Cardiac septum (tissue), 1 donor: ENCODE measurements around the gene DIAPH2. TPM values are rescaled to one million over a fixed set of nuclear protein-coding genes. Genes with fewer than 3 reads are reported as not detected.

Experiments
- DNase-seq: peaks from one replicate; pipeline ENCODE4 v3.0.0-alpha.2; 2020; ENCODE audit warnings: low spot score
- intact Hi-C: fragments of 100-400 bp; cut with DNase I; formaldehyde crosslinking; loops from one replicate; pipeline ENCODE4 v1.14.0; 2022
- total RNA-seq: library from RNA; stranded (reverse); fragmentation: NEBNext Ultra II Directional; extraction: Animal tissue kit (Norgen Biotek cat#: 25700); gene quantifications from one replicate; pipeline ENCODE4 v1.2.1, GENCODE V29; 2021
- donor health status: DM: no; HTN: no; CAD: no.

Gene DIAPH2
- total RNA-seq, 1 donor from 2014 or later, result 13.5 TPM

GRCh38 chrX:96907516-96908272 lies 223.1 kb downstream of the DIAPH2 start:
- DNase-seq, result no peak
- intact Hi-C loops, result no loop called here

GRCh38 chrX:96909291-96909690 lies 224.6 kb downstream of the DIAPH2 start:
- intact Hi-C loops, result no loop called here
- DNase-seq, result no peak

GRCh38 chrX:96918864-96919263 lies 234.2 kb downstream of the DIAPH2 start:
- intact Hi-C loops, result no loop called here
- DNase-seq, result no peak

- intact Hi-C loops, result no loop called here
- no peak for DNase-seq
These were observed 235.0 kb downstream of the DIAPH2 start for GRCh38 chrX:96919672-96920071.

DNA sequence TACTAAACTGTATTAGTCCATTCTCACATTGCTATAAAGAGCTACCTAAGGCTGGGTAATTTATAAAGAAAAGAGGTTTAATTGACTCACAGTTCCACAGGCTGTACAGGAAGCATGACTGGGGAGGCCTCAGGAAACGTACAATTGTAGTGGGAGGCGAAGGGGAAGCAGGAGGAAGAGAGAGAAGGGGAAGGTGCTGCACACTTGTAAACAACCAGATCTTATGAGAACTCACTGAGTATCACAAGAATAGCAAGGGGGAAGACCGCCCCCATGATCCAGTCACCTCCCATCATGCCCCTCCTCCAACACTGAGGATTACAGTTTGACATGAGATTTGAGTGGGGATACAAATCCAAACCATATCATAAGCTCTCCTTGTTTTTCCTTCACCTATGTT lies 239.9 kb downstream of the DIAPH2 start:
- no peak for DNase-seq
- intact Hi-C loops, result no loop called here

GRCh38 chrX:96929036-96929435 lies 244.4 kb downstream of the DIAPH2 start:
- DNase-seq, result no peak
- intact Hi-C loops, result no loop called here

DNA sequence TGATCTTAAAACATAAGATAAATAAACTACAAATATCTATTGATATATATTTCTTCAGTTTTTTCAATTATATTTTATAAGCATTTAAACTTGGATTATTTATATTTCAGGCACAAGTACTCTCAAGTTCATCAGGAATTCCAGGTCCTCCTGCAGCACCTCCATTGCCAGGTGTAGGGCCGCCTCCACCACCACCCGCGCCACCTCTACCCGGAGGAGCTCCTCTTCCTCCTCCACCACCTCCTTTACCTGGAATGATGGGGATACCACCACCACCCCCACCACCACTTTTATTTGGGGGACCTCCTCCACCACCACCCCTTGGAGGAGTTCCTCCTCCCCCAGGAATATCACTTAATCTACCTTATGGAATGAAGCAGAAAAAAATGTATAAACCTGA lies 273.1 kb downstream of the DIAPH2 start:
- no peak for DNase-seq
- intact Hi-C loops, result no loop called here

- no peak for DNase-seq
These were observed 287.2 kb downstream of the DIAPH2 start for GRCh38 chrX:96971812-96972211.

GRCh38 chrX:96978906-96979305 lies 294.3 kb downstream of the DIAPH2 start:
- intact Hi-C loops, result no loop called here
- no peak for DNase-seq

More at GRCh38 chrX:96971812-96972211, 287.2 kb downstream of the DIAPH2 start:
- intact Hi-C loops, result no loop called here

- intact Hi-C loops, result no loop called here
- DNase-seq, result no peak
These were observed 295.1 kb downstream of the DIAPH2 start for GRCh38 chrX:96979766-96980165.

- intact Hi-C loops, result no loop called here
- DNase-seq, result no peak
These were observed 297.5 kb downstream of the DIAPH2 start for GRCh38 chrX:96982161-96982560.

GRCh38 chrX:96984538-96984937 lies 299.9 kb downstream of the DIAPH2 start:
- no peak for DNase-seq
- intact Hi-C loops, result no loop called here

DNA sequence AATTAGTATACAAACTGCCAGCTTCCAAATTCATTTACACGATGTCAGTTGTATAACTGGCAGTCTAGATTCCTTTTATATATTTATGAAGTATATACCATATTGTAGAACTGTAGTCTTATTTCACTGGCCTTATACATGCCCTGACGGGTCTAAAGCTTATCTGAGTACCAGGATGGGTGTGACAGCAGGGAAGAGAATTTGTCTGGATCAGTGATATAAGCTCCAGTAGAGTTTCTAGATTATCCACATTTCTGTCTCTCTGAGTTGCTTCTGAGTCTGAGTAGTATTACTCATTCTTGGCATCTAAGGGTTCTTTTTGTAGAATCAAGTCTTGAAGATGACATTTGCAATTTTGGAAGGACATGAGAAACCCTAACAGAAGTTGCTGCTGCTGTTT lies 300.4 kb downstream of the DIAPH2 start:
- intact Hi-C loops, result no loop called here
- DNase-seq, result no peak

GRCh38 chrX:96987228-96987627 lies 302.6 kb downstream of the DIAPH2 start:
- intact Hi-C loops, result no loop called here
- DNase-seq, result no peak

DNA sequence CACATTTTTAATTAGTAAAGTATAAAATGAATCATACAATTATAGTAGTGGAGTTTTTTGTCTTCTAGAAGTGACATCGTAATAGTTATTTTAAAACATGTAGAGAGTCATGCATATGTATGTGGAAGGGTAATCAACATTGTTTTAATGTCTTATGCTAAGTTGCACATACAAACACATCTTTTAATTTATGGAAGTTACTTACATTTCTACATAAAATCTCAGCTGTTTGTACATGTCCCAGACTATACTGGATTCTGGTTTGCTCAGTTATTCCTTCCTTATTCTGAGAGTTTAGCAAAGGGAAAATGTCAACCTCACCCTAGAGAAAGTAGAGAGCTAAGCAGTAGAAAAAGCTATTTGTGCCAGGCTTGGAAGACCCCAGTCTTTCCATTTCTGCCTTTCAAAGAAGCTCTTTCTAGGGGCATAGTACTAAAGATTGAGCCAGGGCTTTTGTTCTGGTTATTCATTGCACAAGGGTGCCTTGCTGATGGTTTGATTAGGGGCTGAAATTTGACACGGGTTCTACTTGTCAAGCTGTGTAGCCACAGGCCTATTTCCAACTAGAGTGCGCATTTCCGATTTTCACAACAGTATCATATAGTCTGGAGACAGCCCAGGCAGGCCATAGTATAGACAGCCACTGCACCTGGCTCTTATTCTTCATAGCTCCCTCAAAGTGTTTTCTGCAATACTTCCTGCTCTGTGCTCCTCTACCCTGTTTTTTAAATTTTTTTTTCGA lies 305.4 kb downstream of the DIAPH2 start:
- intact Hi-C loops, result no loop called here

DNA sequence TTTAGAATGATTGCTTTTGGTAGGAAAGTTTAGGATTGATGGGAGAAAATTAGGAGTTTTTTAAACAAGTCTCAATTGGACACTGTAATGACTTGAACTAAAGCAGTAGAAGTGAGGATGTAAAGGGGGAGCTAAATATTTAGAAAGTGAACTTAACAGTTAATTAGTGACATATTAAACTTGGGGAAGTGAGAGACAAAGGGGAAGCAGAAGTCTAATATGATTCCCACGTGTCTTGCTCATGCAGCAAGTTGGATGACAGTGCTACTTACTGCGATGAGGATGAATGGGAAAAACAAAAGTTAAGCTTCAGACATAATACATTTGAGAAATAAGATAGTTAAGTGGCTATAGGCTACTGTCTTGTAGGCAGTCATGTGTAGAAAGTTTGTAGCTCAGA lies 309.5 kb downstream of the DIAPH2 start:
- DNase-seq, result no peak
- intact Hi-C loops, result no loop called here

More for the DNA sequence above, 305.4 kb downstream of the DIAPH2 start:
- DNase-seq, result no peak

DNA sequence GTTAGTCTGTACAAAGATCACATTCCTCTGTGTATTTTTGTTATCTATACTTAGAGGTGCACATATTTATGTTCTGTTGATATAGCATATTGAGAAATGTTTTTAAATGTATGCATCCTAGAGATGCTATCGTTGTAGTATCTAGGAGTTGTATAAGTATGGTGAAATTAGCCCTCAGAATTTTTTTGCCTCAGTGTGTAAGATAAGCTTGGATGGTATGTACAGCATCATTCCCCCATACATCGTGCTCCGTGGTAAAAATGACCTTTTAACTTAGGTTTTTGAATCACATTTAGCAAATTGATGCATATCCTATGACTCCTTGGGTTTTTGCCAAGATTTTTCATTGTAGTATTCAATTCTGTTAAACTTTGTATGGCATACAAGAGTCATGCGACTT lies 312.6 kb downstream of the DIAPH2 start:
- no peak for DNase-seq
- intact Hi-C loops, result no loop called here

GRCh38 chrX:97000682-97001368 lies 316.2 kb downstream of the DIAPH2 start:
- intact Hi-C loops, result no loop called here
- no peak for DNase-seq

- intact Hi-C loops, result no loop called here
- DNase-seq, result no peak
These were observed 321.5 kb downstream of the DIAPH2 start for GRCh38 chrX:97006167-97006566.

- no peak for DNase-seq
- intact Hi-C loops, result no loop called here
These were observed 324.7 kb downstream of the DIAPH2 start for GRCh38 chrX:97009391-97009790.

DNA sequence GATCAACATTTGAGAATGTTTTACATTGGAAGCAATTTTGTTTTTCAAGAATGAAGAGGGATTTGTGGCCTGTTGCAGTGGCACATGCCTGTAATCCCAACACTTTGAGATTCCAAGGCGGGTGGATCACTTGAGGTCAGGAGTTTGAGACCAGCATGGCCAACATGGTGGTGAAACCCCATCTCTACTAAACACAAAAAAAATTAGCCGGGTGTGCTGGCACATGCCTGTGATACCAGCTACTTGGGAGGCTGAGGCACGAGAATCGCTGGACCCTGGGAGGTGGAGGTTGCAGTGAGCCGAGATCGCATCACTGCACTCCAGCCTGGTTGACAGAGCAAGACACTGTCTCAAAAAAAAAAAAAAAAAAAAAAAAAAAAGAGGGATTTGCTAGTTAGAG lies 326.9 kb downstream of the DIAPH2 start:
- no peak for DNase-seq
- intact Hi-C loops, result no loop called here
